GM18861 (cell line): ENCODE data around the gene AP2A1.

ENCODE experiments used
- ATAC-seq: cut with Tn5 transposase; IDR thresholded peaks from one replicate; pipeline ENCODE4 v1.9.1; 2021; ENCODE audit not compliant: unreplicated experiment

Gene AP2A1

GRCh38 chr19:49792829-49793560 is 26.2 kb downstream of the AP2A1 start:
- no peak for ATAC-seq

DNA sequence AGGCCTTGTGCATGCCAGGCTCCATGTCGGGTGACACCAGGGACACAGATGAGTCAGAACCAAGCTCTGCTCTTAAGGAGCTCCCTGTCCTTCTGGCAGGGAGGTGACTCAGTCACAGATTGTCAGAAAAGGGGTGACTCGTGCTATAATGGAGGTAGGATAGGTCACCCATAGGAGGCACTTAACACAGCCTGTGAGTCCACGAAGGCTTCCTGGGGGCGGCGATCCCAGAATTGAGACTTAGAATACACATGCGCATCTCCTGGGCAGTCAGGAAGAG is 26.7 kb downstream of the AP2A1 start:
- ATAC-seq = no peak

GRCh38 chr19:49795615-49796014 is 28.8 kb downstream of the AP2A1 start:
- ATAC-seq = no peak

DNA sequence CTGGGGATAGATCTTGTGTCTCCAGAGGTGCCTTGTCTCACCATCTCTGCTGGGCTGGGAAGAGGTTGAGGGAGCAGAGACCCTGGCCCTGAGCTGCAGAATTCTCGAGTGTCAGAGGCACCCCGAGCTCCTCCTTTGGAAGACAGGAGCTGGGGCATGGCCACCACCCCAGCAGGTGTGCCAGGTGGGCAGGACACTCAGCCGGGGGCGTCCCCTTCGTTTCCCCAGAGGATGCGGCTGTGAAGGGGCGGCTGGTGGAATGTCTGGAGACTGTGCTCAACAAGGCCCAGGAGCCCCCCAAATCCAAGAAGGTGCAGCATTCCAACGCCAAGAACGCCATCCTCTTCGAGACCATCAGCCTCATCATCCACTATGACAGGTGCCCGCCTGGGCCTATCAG is 31.8 kb downstream of the AP2A1 start:
- no peak for ATAC-seq

GRCh38 chr19:49799271-49799797 is 32.5 kb downstream of the AP2A1 start:
- no peak for ATAC-seq

DNA sequence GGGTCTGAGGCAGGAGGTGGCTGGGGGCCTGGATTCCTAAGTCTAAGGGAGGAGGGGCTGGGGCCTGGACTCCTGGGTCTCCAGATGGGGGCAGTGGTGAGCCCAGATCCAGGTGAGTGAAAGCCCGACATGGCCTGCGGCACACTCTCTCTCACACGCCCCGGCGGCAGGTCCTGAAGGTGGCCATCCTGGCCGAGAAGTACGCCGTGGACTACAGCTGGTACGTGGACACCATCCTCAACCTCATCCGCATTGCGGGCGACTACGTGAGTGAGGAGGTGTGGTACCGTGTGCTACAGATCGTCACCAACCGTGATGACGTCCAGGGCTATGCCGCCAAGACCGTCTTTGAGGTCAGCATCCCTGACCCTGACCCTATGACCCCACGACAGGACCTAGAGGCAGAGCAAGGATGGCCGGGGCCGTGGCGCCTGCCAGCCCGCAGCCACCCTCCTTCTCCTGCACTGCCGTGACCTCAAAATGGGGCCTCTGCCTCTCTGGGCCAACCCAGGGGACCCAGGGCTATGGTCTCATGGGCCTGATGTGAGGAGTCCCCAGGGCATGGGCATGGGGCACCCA is 33.1 kb downstream of the AP2A1 start:
- ATAC-seq = no peak

DNA sequence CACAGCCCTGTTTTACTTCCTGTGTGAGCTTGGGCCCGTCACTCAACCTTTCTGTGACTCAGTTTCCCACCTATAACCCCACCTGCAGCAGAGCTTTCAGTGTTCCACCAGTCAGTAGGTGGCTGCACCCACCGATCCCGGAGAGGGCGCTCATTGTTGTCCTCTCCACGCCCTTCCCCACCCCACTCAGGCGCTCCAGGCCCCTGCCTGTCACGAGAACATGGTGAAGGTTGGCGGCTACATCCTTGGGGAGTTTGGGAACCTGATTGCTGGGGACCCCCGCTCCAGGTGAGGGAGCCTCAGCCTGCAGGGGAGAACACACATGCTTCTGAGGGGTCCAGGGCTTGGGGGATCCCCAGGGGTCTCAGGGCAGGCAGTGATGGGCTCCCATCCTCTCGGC is 34.0 kb downstream of the AP2A1 start:
- no peak for ATAC-seq

DNA sequence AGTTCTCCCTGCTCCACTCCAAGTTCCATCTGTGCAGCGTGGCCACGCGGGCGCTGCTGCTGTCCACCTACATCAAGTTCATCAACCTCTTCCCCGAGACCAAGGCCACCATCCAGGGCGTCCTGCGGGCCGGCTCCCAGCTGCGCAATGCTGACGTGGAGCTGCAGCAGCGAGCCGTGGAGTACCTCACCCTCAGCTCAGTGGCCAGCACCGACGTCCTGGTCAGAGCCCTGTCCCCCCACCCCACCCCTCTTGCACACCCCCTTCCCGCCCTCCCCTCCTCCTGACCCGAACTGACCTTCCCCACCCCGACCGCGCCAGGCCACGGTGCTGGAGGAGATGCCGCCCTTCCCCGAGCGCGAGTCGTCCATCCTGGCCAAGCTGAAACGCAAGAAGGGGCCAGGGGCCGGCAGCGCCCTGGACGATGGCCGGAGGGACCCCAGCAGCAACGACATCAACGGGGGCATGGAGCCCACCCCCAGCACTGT is 34.6 kb downstream of the AP2A1 start:
- no peak for ATAC-seq

- no peak for ATAC-seq
Observed at GRCh38 chr19:49801966-49802661, 35.3 kb downstream of the AP2A1 start.

DNA sequence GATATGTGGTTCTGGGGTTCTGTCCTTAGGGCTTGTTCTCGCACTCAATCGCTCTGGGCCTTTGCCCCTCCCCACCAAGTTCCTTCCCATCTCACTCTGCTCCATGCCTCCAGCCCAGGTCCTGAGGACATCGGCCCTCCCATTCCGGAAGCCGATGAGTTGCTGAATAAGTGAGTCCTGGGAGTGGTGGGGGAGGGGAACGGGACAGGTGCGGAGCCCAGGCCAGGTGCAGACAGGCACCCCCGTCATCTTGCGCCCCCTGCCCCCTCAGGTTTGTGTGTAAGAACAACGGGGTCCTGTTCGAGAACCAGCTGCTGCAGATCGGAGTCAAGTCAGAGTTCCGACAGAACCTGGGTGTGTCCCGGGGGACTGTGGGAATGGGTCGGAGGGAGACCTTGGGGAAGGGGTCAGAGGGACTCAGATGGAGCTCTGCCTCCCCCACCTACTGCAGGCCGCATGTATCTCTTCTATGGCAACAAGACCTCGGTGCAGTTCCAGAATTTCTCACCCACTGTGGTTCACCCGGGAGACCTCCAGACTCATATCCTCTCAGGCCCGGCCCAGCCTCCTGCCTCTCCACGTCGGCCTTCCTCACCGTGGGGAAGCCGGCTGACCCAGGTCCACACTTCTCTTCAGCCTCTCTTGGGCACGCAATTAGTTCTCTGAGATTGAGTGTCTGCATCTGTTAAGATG is 36.2 kb downstream of the AP2A1 start:
- no peak for ATAC-seq

- ATAC-seq = no peak
Observed at GRCh38 chr19:49803529-49803856, 36.7 kb downstream of the AP2A1 start.

GRCh38 chr19:49805822-49806619 is 39.2 kb downstream of the AP2A1 start:
- no peak for ATAC-seq

GRCh38 chr19:49806620-49806959 is 39.8 kb downstream of the AP2A1 start:
- ATAC-seq = no peak

GRCh38 chr19:49807058-49807903 is 40.5 kb downstream of the AP2A1 start:
- no peak for ATAC-seq

GRCh38 chr19:49807904-49808675 is 41.3 kb downstream of the AP2A1 start:
- no peak for ATAC-seq

DNA sequence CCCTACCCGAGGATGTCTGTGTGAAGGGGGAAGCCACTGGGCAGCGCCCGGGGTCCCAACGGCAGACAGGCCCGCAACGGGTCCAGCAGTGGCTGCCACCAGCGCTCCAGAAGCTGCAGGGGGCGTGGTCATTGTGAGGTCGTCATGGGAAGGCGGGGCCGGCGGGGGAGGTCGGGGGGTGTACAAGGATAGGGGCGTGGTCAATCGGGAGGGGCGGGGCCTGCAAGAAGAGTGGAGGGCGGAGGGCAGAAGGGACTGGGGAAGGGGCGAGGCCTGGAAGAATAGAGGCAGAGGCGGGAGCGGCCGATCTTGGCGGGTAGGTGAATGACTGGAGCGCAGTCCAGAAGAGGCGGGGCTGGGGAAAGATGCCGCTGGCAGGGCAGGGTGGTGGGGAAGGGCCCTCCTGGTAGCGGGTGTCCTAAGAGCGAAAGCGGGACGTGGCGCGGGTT is 41.9 kb downstream of the AP2A1 start:
- no peak for ATAC-seq

- no peak for ATAC-seq
Observed at GRCh38 chr19:49809160-49809940, 42.5 kb downstream of the AP2A1 start.

- no peak for ATAC-seq
Observed at GRCh38 chr19:49809941-49810389, 43.2 kb downstream of the AP2A1 start.
